NCI-H2227 (cell line): ENCODE data around the gene PPP2R2D.
"Not testable (repeated sequence)": the region's sequence is repeated elsewhere in the genome, so short reads cannot be mapped to it uniquely, and the experiment has no call there.

Source experiments
- DNase-seq: peaks from one replicate; lab custom pipeline; 2025; ENCODE audit not compliant: unreplicated experiment; lab: John Stamatoyannopoulos, UW

Gene PPP2R2D

DNA sequence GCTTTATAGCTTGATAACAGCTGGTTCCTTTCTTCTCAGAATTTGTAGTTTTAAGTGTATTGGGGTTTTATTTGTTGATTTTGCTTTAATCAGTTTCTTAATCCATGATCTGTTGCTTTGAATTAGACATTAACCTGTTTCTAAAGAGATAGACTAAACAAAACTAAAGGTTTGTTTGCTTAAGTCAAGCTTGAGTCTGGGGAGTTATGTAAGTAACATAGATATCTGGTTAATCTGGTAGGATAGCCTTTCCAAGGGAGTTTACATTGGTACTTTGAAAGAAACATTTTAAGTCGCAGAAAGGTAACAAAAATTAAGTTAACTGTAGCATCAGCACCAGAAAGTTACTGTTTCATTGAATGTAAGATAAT, 5.4 kb downstream of the PPP2R2D start:
- no peak for DNase-seq

DNA sequence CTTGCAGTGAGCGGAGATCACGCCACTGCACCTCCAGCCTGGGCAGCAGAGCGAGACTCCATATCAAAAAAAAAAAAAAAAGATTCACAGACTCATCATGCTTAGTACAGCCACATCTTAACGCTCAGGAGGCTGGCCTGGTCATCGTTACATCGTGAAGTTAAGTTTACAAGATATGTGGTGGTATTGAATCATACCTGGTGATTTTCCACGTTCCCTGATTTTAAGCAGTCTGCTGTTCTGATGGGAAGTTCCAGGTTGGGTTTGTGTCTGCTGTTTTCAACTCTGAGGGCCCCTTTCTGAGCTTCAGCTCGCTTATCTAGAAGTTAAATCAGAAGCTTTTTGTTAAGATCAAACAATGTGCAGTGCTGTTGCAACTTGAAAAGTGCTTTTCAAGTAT, 6.9 kb downstream of the PPP2R2D start:
- no peak for DNase-seq

DNA sequence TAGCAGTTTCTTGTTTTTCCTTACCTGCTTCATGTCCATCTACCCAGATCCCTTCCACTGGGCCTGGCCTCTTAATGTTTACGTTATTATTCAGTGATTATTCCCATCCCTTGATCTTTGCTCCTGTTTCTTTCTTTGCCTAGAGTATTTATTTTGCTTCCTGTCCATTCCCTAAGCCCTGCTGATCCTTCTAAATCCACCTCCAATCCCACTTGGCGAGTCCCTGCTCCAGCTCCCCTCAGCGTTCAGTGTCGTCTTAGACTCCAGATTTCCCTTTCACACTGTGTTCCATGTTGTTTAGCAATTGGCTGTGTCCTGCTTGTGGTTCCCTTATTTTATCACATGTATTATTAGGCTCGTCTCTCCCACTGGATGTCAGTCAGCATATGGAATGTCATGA, 7.3 kb downstream of the PPP2R2D start:
- no peak for DNase-seq

DNA sequence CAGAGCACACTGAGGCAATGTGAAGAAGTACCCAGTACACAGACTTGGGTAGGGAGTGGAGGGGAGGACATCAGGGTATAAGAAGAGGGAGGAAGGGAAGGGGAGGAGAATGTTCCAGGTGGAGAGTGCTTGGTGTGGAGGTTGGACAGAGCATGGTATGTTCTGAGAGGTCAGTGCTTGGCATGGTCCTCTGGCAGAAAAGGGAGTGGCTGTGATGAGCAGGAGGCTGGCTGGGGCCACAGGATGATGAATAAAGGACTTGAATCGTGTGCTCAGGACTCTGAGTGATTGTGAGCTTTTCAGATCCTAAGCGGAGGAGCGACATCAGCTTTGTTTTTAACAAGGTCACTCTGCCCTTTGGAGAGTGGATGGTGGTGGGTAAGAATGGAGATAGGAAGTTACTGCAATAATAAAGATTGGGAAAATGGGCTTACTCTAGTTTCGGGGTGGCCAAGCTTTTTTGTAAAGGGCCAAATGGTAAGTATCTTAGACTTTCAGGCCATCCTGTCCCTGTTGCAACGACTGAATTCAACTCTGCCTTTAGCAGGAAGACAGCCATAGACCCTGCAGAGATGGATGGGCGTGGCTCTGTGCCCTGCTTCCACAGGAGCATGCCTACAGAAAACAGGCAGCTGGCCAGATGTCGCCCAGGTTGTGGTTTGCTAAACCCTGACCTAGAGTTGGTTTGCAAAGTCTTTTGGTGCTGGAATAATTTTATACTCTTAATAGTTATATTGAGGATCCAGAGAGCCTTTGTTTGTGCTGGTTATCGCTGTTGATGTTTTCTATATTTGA, 8.4 kb downstream of the PPP2R2D start:
- DNase-seq, result no peak

DNA sequence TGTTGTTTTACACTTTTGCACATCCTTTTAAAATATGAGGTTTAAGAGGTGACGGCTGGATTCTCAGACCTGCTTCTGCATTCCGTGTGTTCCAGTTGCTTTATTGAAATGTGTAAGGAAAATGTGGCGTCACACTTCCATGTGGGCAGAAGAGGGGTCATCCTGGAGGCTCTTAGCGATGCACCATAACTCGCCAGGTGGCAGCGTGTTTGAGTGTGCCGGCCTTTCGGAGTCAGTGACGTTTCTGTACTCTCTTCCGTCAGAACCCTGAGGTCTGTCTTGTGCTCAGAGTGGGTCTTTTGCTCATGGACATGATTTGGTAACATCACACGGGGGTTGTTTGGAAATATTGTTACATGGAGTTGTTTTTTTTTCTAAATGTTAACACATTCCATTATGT, 9.1 kb downstream of the PPP2R2D start:
- DNase-seq, result no peak

DNA sequence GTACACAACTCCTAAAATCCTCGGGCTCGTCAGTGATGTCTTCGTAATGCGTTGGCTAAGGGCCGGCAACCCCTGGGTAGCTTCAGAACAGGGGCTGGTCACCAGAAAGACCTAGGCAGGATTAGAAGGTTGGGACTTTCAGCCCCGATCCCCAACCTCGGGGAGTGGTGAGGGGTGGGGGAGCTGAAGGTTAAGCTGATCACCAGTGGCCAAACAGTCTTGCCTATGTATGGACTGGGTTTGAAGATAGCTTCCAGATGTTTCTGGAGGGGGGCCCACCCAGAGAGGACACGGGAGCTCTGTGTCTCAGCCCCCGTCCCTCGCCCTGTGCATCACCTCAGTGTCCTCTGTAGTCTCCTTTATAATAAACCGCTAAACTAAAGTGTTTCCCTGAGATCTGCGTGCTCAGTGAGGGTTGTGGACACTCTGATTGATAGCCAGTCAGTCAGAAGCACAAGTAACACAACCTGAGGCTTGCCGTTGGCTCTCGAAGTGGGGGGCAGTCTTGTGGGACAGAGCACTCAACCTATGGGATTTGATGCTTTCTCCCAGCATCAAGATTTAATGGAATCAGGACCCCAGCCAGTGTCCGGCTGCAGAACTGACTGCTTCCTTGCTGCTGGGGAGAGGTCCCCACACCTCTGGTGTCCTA, 10.0 kb downstream of the PPP2R2D start:
- DNase-seq, result no peak

DNA sequence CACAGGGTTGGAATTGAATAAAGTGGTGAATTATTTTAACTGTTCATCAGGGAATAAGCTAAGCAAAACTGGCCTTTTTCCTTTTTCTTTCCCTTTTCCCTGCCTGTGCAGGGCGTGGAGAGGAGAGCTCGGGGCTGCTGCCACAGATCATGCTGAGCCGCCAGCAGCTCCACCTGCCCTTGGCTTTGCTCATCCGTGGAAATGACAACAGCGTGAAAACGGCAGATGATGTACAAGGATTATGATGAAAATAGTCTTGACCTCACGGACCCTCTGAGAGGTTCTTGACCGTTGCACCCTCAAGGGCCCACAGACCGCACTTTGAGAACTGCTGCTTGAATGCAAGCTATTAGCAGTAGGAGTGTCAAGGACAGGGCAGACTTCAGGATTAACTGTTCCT, 10.6 kb downstream of the PPP2R2D start:
- DNase-seq, result peak; percentile 7

DNA sequence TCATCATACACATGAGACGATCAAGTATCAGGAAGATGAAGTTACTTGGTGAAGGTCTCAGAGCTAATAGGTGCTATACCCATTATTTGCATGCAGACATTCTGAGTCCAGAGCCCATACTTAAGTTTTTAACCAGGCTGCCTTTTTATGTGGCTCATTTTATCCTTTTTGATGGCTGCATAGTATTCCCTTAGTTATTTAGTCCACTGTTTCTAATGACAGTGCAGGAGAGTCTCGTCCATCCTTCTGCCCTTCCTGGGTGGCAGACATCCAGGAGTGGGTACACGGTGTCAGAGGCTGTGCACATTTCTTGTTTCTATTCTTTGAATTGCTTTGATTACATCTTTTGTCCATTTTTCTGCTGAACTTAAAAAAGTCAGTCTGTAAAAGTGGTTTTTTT, 11.8 kb downstream of the PPP2R2D start:
- no peak for DNase-seq

DNA sequence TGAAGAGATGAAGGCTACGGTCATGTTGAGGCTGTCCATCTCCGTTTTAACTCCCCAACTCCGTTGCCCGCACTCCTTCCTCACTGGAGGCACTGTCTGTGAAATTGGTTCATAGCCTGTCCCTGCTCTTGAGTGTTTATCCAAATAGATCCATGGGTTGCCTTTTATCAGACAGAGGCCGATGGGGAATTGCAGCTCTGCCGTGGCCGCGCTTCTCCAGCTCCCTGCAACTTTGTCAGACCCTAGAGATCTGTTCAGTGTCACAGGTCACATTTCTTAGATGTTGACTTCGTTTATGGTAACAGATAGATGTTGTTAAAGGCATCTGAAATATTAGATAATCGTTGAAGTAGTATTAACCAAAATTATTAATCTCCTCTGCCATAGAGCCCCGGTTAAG, 14.7 kb downstream of the PPP2R2D start:
- no peak for DNase-seq

DNA sequence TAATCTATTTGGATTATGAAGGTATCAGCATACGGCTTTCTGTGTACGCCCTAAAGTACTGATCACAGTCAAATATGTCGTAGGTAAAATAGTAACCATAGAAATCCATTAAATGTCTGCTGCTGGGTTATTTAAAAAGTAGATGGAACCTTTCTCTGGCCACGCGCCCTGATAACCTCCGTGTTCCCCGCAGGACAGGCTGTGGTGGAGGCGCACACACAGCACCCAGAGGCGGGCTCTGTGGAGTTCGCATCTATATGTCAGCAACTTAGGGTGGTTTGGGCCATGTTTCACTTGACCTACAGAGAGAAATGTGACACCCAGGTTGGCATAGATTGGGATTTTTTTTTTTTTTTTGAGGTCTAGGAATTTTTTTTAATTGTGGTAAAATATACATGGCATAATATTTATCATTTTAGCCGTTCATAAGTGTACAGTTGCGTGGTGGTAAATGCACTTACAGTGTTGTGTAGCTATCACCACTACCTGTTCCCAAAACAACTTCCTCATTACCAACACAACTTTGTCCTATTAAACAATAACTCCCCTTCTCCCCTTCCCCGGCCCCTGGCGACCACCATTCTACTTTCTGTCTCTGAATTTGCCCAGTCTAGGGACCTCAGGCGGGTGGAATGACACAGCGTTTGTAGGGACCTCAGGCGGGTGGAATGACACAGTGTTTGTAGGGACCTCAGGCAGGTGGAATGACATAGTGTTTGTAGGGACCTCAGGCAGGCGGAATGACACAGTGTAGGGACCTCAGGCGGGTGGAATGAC, 15.4 kb downstream of the PPP2R2D start:
- DNase-seq, result no peak

DNA sequence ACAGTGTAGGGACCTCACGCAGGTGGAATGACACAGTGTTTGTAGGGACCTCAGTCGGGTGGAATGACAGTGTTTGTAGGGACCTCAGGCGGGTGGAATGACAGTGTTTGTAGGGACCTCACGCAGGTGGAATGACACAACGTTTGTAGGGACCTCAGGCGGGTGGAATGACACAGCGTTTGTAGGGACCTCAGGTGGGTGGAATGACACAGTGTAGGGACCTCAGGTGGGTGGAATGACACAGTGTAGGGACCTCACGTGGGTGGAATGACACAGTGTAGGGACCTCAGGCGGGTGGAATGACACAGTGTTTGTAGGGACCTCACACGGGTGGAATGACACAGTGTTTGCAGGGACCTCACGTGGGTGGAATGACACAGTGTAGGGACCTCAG, 16.0 kb downstream of the PPP2R2D start:
- not testable (repeated sequence) for DNase-seq

DNA sequence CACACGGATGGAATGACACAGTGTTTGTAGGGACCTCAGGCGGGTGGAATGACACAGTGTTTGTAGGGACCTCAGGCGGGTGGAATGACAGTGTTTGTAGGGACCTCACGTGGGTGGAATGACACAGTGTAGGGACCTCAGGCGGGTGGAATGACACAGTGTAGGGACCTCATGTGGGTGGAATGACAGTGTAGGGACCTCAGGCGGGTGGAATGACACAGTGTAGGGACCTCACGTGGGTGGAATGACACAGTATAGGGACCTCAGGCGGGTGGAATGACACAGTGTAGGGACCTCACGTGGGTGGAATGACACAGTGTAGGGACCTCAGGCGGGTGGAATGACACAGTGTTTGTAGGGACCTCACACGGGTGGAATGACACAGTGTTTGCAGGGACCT, 16.7 kb downstream of the PPP2R2D start:
- not testable (repeated sequence) for DNase-seq

DNA sequence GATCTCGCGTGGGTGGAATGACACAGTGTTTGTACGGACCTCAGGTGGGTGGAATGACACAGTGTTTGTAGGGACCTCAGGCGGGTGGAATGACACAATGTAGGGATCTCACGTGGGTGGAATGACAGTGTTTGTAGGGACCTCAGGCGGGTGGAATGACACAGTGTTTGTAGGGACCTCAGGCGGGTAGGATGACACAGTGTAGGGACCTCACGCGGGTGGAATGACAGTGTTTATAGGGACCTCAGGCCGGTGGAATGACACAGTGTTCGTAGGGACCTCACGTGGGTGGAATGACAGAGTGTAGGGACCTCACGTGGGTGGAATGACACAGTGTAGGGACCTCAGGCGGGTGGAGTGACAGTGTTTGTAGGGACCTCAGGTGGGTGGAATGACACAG, 18.7 kb downstream of the PPP2R2D start:
- not testable (repeated sequence) for DNase-seq

DNA sequence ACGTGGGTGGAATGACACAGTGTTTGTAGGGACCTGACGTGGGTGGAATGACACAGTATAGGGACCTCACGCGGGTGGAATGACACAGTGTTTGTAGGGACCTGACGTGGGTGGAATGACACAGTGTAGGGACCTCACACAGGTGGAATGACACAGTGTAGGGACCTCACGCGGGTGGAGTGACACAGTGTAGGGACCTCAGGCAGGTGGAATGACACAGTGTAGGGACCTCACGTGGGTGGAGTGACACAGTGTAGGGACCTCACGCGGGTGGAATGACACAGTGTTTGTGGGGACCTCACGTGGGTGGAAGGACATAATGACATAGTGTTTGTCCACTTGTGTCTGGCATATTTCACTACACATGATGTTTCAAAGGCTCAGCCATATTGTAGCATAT, 19.3 kb downstream of the PPP2R2D start:
- DNase-seq, result no peak

DNA sequence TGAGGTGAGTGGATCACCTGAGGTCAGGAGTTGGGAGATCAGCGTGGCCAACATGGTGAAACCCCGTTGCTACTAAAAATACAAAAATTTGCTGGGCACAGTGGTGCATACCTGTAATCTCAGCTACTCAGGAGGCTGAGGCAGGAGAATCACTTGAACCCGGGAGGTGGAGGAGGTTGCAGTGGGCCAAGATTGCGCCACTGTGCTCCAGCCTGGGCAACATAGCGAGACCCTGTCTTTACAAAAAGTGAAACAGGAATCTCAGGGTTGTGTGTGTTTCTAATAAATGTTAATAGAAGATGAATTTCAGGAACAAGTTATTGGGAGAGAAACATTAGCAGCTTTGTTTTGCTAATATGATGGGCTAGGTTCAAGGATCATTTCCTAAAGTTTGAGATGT, 19.9 kb downstream of the PPP2R2D start:
- DNase-seq, result no peak

DNA sequence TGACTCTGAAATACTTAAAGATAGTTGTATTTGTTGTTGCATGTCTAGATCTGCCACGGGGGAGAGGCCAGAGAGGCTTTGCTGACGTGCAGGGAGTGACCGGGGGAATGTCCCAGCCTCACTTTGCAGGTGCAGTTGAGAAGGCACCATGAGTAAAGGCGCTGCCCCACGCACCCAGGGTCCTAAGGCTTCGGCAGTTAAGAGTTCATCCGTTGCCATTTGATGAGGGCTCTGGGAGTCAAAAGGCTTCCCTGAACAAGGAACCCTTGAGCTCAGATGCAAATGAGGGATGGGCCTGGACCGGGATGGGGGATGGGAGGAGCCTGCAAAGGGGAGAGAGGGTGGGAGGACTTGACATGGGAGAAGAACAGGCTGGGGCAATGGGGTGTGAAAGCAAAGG, 20.4 kb downstream of the PPP2R2D start:
- no peak for DNase-seq

DNA sequence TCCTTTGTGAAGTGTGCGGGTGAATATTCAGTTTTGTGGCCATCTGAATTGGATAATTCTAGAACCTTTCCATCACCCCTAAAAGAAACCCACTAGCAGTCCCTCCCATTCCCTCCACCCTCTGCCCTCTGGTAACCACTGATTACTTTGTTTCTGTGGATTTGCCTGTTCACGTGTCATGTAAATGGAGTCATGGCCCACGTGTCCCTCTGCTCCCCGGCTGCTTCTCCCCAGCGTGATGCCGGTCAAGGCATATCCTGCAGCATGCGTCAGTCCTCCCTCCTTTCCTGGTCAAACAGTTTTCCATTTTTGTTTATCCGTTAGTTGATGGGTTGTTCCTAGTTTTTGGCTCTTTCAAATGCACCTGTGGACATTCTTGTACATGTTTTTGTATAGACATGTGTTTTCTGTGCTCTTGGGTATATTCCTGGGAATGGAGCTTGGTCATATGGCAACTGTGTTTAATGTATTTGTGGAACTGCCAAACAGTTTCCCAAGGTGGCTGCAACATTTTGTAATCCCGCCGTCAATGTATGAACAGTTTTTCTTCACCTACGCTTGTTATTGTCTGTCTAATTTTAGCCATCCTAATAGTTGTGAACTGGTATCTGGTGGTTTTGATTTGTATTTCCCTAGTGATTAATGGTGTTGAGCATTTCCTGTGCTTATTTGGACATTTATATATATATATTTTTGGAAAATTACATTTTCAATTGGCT, 22.4 kb downstream of the PPP2R2D start:
- no peak for DNase-seq

DNA sequence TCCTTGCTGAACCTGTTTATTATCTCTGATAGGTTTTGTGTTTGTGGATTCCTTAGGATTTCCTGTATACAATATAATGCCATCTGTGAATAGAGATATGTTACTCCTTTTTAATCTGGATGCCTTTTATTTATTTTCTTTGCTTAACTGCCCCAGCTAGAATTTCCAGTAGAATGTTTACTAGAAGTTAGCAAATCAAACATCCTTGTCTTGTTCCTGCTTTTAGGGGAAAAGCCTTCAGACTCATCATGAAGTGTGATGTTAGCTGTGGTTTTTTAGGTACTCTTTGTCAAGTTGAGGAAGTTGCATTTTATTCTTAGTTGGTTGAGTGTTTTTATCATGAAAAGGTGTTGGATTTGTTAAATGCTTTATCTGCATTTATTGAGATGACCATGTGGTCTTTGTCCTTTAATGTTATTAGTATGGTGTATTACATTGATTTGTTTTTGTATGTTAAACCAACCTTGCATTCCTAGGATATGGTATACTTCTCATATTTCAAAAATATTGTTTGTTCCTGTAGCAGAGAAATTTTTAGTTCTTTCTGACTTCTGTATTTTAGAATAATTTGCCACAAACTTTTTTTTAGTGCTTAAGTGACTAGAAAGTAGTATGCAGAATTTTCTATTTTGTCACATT, 24.3 kb downstream of the PPP2R2D start:
- DNase-seq, result no peak

DNA sequence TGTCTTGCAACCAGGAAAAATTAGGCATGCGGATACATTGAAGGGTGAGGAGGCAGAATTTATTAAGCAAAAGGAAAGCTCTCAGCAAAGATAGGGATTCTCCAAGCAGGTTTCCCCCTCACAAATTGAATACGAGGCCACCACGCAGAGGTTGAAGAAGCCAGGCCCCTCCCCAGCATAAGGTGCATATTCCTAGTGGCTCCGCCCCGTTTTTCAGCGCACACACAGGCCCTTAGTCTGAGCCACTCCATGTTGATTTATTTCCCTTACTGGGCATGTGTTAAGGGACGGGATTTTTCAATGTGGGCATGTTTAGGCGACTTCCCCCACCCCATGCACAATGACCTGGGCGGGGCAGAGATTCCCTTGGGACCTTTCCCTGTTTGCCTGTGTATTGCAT, 24.9 kb downstream of the PPP2R2D start:
- no peak for DNase-seq

DNA sequence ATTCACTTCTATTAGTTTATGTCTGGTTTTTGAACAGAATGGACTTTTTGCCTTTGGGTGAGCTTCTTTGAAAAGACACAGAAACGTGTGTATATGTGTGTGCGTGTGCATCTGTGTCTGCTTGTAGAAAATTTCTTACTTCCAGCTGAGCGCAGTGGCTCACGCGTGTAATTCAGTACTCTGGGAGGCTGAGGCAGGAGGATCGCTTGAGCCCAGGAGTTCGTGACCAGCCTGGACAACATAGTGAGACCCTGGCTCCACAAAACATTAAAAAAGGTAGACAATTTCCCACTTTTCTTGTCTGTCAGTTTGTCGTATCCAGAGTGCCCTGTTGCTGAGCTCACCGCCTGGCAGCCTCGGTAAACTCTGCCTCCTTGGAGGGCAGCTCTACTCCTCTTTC, 25.4 kb downstream of the PPP2R2D start:
- no peak for DNase-seq
